Transverse colon (tissue), 4 donors: Measurements from ENCODE around the gene GPN1. TPM values are rescaled to one million over a fixed set of nuclear protein-coding genes. Genes with fewer than 3 reads are reported as not detected.

Experiments used
- DNase-seq: peaks from one replicate; pipeline ENCODE4 v3.0.0-alpha.2; 2019
- H3K27ac ChIP-seq, 4 donors: fragments of 200-600 bp; sonication (generic); 2 replicates each; pipeline ENCODE4 v1.5.1; 2016 to 2018; ENCODE audit warnings: inconsistent platforms in 4 of 4
- H3K27me3 ChIP-seq: fragments of 200-600 bp; sonication (generic); 2 replicates; pipeline ENCODE4 v1.5.1; 2017; ENCODE audit warnings: inconsistent platforms
- H3K36me3 ChIP-seq, 4 donors: fragments of 200-600 bp; sonication (generic); 2 replicates each; pipeline ENCODE4 v1.5.1; 2017 to 2019; ENCODE audit warnings: inconsistent platforms in 4 of 4
- H3K4me1 ChIP-seq, 4 donors: fragments of 200-600 bp; sonication (generic); 2 replicates each; pipeline ENCODE4 v1.5.1; 2017 to 2020; ENCODE audit warnings: inconsistent platforms in 4 of 4
- H3K4me3 ChIP-seq, 4 donors: fragments of 200-600 bp; sonication (generic); 1 replicate in 1 of 4; 2 replicates in 3 of 4; pipeline versions ENCODE4 v1.5.1 to v1.6.1; 2017 to 2019; ENCODE audit warnings: inconsistent platforms in 4 of 4
- H3K9me3 ChIP-seq, 2 donors: fragments of 200-600 bp; sonication (generic); 2 replicates each; pipeline ENCODE4 v1.5.1; 2017 to 2019; ENCODE audit warnings: inconsistent platforms in 2 of 2
- EP300 ChIP-seq: sonication (generic); formaldehyde crosslinking; IDR thresholded peaks from one replicate; pipeline ENCODE4 v1.6.1; 2017; ENCODE audit warnings: antibody characterized with exemption, low read depth
- POLR2A ChIP-seq: fragments of 450-650 bp; IDR thresholded peaks from one replicate; pipeline ENCODE4 v1.6.1; 2016; ENCODE audit warnings: antibody characterized with exemption, mild to moderate bottlenecking, moderate library complexity
- POLR2AphosphoS5 ChIP-seq, 3 donors: sonication (generic); formaldehyde crosslinking; IDR thresholded peaks; one replicate each; pipeline ENCODE4 v1.6.1; 2016; ENCODE audit warnings: antibody characterized with exemption in 3 of 3
- WGBS, 2 donors: methylation state at CpG; one replicate each; pipeline ENCODE4 v1.1.5; 2018; ENCODE audit warnings: low coverage in 1 of 2; 5-methylcytosine and 5-hydroxymethylcytosine counted together
- in situ Hi-C, 4 donors: fragments of 200-750 bp; cut with MboI; loops; one replicate each; pipeline versions ENCODE4 v1.15.0 to v1.15.1; 2017; ENCODE audit warnings: low sequenced_read_pairs in 3 of 4, low pct_ligation_motif_present in 1 of 4, low pct_unique_long_range_greater_than_20kb in 1 of 4
- intact Hi-C: fragments of 100-400 bp; cut with DNase I; formaldehyde crosslinking; loops from one replicate; pipeline ENCODE4 v1.15.1; 2023; ENCODE audit warnings: low total_unique reads
- small RNA-seq, 4 donors: library from RNA; depleted of rRNA; stranded (forward); fragments of <200 nt; gene quantifications; one replicate each; pipeline ENCODE3, GENCODE V24; 2016
- total RNA-seq, 4 donors: library from RNA; depleted of rRNA; stranded (reverse); fragments of >200 nt; gene quantifications; one replicate each; pipeline ENCODE4 v1.1.0, GENCODE V29; 2016
- TF ChIP-seq, protein P1 (sequence below), 5 experiments: fragments of 200-600 bp in 3 of 5; fragments of 450-650 bp in 2 of 5; sonication (generic) in 3 of 5; IDR thresholded peaks; 1 replicate in 2 of 5; 2 replicates in 3 of 5; pipeline ENCODE4 v1.5.1; 2016 to 2017; ENCODE audit warnings: antibody characterized with exemption in 5 of 5, inconsistent platforms in 3 of 5, mild to moderate bottlenecking in 2 of 5, moderate library complexity in 1 of 5

The GPN1 gene
- total RNA-seq, 4 donors from 2014 or later = 14.6 to 24.3 (median 19.4) TPM; not detected in 1

DNA sequence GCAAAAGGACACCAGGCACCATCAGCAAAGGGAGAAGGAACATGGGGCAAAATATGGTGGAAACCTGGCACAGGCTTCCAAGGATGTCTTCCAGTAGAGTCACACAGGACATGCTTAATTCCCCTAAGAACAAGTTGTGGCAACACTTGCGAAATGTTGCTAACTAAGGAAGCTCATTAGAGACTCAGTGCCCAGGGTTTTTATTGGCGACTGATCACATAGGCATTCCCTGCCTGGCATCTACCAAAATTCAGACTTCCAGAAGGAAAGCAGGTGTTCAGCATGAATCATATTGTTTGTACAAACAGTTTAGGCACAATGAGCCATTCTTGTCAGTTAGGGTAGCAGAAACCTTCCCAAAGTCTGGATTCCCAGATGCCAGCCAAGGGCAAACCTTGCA lies 60.6 kb downstream of the GPN1 start:
- Histone ChIP-seq H3K27ac (no peak overlapping the region), H3K4me1 (no peaks in the 10 kb centered on the region), H3K9me3 (no peaks in the 10 kb centered on the region), H3K27me3 (no peaks in the 10 kb centered on the region), H3K36me3 (peaks cover 0 to 48% (median 16%) of the 10 kb centered on the region in 4 donors), H3K4me3 (no peak overlapping the region)
- in situ Hi-C loops = no loop called here
- 85 to 100% methylated on average over 2 of the region's 2 CpGs for WGBS, 2 donors
- intact Hi-C loops = no loop called here
- no peak for DNase-seq
- TF ChIP-seq POLR2AphosphoS5 (IDR thresholded peaks at IDR 0.05) = no peak
- TF ChIP-seq POLR2A = no peak
- no peak for TF ChIP-seq EP300
- TF ChIP-seq, protein P1, sequence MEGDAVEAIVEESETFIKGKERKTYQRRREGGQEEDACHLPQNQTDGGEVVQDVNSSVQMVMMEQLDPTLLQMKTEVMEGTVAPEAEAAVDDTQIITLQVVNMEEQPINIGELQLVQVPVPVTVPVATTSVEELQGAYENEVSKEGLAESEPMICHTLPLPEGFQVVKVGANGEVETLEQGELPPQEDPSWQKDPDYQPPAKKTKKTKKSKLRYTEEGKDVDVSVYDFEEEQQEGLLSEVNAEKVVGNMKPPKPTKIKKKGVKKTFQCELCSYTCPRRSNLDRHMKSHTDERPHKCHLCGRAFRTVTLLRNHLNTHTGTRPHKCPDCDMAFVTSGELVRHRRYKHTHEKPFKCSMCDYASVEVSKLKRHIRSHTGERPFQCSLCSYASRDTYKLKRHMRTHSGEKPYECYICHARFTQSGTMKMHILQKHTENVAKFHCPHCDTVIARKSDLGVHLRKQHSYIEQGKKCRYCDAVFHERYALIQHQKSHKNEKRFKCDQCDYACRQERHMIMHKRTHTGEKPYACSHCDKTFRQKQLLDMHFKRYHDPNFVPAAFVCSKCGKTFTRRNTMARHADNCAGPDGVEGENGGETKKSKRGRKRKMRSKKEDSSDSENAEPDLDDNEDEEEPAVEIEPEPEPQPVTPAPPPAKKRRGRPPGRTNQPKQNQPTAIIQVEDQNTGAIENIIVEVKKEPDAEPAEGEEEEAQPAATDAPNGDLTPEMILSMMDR (IDR thresholded peaks at IDR 0.05) = no peak

DNA sequence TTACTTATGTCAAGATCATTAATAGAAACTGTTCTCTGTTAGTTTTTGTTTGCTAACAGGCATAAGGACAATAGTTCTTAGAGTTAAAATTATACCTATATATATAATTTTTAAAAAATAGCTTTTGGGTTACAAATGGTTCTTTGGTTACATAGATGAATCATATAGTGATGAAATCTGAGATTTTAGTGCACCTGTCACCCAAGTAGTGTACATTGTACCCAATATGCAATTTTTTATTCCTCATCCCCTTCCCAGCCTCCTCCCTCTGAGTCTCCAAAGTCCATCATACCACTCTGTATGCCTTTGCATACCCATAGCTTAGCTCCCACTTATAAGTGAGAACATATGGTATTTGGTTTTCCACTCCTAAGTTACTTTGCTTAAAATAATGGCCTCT lies 61.2 kb downstream of the GPN1 start:
- H3K27me3 ChIP-seq = no peaks in the 10 kb centered on the region
- DNase-seq = no peak
- no peaks in the 10 kb centered on the region for H3K9me3 ChIP-seq
- peaks cover 0 to 46% (median 16%) of the 10 kb centered on the region in 4 donors for H3K36me3 ChIP-seq
- no peaks in the 10 kb centered on the region for H3K4me1 ChIP-seq
- intact Hi-C loops = no loop called here
- H3K4me3 ChIP-seq = no peak overlapping the region
- in situ Hi-C loops = no loop called here
- TF ChIP-seq POLR2AphosphoS5 (IDR thresholded peaks at IDR 0.05) = no peak
- TF ChIP-seq, protein P1 (IDR thresholded peaks at IDR 0.05) = no peak
- no peak for TF ChIP-seq POLR2A
- no peak for TF ChIP-seq EP300
- H3K27ac ChIP-seq = no peak overlapping the region

DNA sequence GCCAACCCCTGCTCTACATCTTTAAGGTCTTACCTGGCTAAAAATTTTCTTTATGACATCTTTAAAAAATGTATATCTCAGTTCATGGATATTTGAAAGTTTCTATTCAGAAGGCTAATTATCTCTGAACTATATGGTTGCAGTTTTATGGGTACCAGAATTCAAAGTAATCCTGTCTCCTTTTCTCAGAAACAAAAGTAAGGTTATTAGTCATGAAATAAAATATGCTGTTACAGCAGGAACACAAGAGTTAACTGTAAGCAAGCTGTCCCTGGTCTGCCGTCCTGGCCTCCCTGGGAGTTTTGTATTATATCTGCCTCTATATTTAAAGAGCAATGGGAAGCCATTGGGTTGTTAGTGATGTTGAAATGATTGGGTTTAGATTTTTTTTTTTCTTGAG lies 68.8 kb downstream of the GPN1 start:
- 82 to 88% methylated on average over 1 of the region's 1 CpG for WGBS, 2 donors
- Histone ChIP-seq H3K27ac (no peak overlapping the region), H3K4me3 (no peak overlapping the region), H3K9me3 (no peaks in the 10 kb centered on the region), H3K27me3 (no peaks in the 10 kb centered on the region), H3K36me3 (peaks cover 0 to 11% (median 5%) of the 10 kb centered on the region in 4 donors), H3K4me1 (no peaks in the 10 kb centered on the region)
- no peak for DNase-seq
- intact Hi-C loops (no loop called here), in situ Hi-C loops (no loop called here)
- TF ChIP-seq, protein P1 (IDR thresholded peaks at IDR 0.05) = no peak
- TF ChIP-seq POLR2AphosphoS5 (IDR thresholded peaks at IDR 0.05) = no peak
- TF ChIP-seq POLR2A = no peak
- TF ChIP-seq EP300 = no peak

Small RNAs within 50 kb of the gene (small RNA-seq; reads per million reads assigned to genes)
- gene RF00340 = 0 reads per million in 4 donors

Other genes starting within 250 kb of the GPN1 start
- gene ZNF513, start 248.3 kb upstream of the GPN1 start, total RNA-seq = 10 to 100 TPM; 24.0 to 41.0 (median 32.6) TPM
- gene PPM1G, start 219.5 kb upstream of the GPN1 start, total RNA-seq = 10 to 100 TPM; 43.4 to 54.9 (median 51.7) TPM
- gene NRBP1, start 200.4 kb upstream of the GPN1 start, total RNA-seq = 10 to 100 TPM; 38.4 to 74.8 (median 66.8) TPM
- gene KRTCAP3, start 186.7 kb upstream of the GPN1 start, total RNA-seq = 100 to 1,000 TPM in 1 of 4 donors, 10 to 100 TPM in 3; 18.0 to 112 (median 47.8) TPM
- gene IFT172, start 139.3 kb upstream of the GPN1 start, total RNA-seq = 100 to 1,000 TPM in 1 of 4 donors, 10 to 100 TPM in 3; 14.5 to 113 (median 43.5) TPM
- gene FNDC4, start 133.8 kb upstream of the GPN1 start, total RNA-seq = 1 to 10 TPM in 3 of 4 donors, under 1 TPM in 1; 0.80 to 8.2 (median 2.5) TPM
- gene GCKR, start 132.2 kb upstream of the GPN1 start, total RNA-seq = not detected
- 10 to 100 TPM in 3 of 4 donors, 1 to 10 TPM in 1; 9.2 to 33.3 (median 20.2) TPM for gene ZNF512, start 46.0 kb upstream of the GPN1 start, total RNA-seq
- 1 to 10 TPM in 2 of 4 donors, under 1 TPM in 1, not detected in 1; 0.80 to 4.3 (median 3.8) TPM for gene CCDC121, start within 50 bp of the GPN1 start, total RNA-seq
- gene SUPT7L, start 34.6 kb downstream of the GPN1 start, total RNA-seq = 10 to 100 TPM; 30.4 to 43.6 (median 38.2) TPM
- gene SLC4A1AP, start 34.8 kb downstream of the GPN1 start, total RNA-seq = 10 to 100 TPM in 3 of 4 donors, 1 to 10 TPM in 1; 9.0 to 21.1 (median 16.1) TPM
- 10 to 100 TPM in 3 of 4 donors, 1 to 10 TPM in 1; 7.2 to 89.4 (median 45.7) TPM for gene MRPL33, start 142.7 kb downstream of the GPN1 start, total RNA-seq